Right ventricle myocardium superior (tissue), 1 donor: ENCODE data around the gene ERO1B. TPM values are rescaled to one million over a fixed set of nuclear protein-coding genes. Genes with fewer than 3 reads are reported as not detected.
A peak's percentile ranks its signal among the peaks of the same experiment; 100 is the strongest.

Source experiments
- ATAC-seq: fragments of 200-7000 bp; cut with Tn5 transposase; one replicate; pipeline ENCODE4 v1.9.1; 2020; ENCODE audit warnings: mild to moderate bottlenecking; ENCODE audit not compliant: poor library complexity
- DNase-seq: peaks from one replicate; pipeline ENCODE4 v3.0.0-alpha.2; 2020
- intact Hi-C: fragments of 100-400 bp; cut with DNase I; formaldehyde crosslinking; loops from one replicate; pipeline ENCODE4 v1.11.2; 2022
- total RNA-seq: library from RNA; stranded (reverse); fragmentation: NEBNext Ultra II Directional; extraction: Animal tissue kit (Norgen Biotek cat#: 25700); gene quantifications from one replicate; pipeline ENCODE4 v1.2.1, GENCODE V29; 2021
- donor health status: DM: no; HTN: yes; CAD: no; lungs with severe emphysema.

Gene ERO1B
- total RNA-seq, 1 donor from 2014 or later: 5.0 TPM

DNA sequence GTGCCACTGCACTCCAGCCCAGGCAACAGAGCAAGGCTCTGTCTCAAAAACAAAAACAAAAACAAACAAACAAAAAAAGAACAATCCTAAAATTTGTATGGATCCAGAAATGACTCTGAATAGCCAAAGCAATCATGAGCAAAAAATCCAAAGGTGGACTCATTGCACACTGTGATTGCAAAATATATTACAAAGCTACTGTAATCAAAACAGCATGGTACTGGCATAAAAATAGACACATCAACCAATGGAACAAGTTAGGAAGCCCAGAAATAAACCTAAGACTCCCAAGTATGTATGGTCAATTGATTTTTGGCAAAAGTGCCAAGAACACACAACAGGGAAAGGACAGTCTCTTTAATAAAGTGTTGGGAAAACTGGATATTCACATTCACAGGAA, 19.9 kb downstream of the ERO1B start:
- ATAC-seq: no peak
- no peak for DNase-seq
- intact Hi-C loops: no loop called here

DNA sequence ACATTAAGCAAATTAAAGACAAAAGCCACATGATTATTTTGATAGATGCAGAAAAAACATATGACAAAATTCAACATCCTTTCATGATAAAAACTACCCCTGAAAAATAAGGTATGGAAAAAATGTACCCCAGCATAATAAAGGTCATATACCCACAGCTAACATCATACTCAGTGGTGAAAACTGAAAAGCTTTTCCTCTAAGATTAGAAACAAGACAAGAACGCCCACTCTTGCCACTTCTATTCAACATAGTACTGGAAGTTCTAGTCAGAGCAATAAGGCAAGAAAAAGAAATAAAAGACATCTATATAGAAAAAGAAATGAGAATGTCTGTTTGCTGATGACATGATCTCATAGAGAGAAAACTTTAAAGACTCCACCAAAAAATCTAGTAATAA, 20.7 kb downstream of the ERO1B start:
- intact Hi-C loops: no loop called here
- ATAC-seq: no peak

DNA sequence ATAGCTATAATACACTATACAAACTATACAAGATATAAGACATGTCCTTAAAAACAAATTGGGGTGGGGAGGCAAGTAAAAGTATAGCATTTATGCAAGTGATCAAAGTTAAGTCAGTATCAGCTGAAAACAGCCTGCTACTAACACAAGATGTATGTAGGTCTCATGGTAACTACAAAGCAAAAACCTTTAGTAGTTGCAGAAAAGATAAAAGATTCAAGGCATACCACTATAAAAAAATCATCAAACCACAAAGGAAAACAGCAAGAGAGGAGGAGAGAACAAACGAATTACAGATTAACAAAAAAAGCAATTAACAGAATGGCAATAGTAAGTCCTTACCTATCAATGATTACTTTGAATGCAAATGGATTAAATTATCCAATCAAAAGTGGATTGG, 22.7 kb downstream of the ERO1B start:
- ATAC-seq (no peak), DNase-seq (no peak)
- intact Hi-C loops: no loop called here

More for the DNA sequence above, 20.7 kb downstream of the ERO1B start:
- DNase-seq: no peak

DNA sequence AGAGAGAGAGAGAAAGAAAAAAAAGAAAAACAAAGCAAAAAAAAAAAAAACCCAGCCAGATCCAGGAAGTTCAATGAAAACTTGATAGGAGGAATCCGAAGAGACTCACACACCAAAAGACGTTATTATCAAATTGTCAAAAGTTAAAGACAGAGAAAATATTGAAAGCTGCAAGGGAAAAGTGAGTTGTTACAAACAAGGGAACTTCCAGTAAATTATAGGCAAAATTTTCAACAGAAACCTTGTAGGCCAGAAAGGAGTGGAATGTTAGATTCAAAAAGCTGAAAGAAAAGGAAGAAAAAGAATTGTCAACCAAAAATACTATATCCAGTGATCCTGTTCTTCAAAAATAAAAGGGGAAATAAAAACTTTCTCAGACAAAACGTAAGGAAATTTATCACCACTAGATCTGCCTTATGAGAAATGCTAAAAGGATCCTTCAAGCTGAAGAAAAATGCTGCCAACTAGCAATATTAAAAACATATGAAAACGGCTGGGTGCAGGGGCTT, 23.6 kb downstream of the ERO1B start:
- intact Hi-C loops: no loop called here
- no peak for ATAC-seq
- DNase-seq: no peak

DNA sequence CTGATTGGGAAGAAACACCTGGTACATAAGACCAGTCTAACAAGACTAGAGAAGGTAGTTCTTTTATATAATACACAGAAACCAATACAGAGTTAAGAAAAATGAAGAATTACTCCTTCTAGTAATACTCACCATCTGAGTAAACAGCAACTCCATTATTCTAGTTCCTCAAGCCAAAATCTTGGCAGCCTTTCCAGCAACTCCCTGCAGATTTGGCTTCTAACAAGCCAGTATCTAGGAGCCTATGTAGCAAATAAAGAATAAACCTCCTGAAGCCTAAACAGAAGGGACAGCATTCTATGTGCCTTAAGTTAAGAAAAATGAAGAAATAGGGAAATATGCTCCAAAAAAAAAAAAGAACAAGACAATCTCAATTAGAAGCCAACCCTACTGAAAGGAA, 24.5 kb downstream of the ERO1B start:
- intact Hi-C loops: no loop called here
- DNase-seq: no peak

DNA sequence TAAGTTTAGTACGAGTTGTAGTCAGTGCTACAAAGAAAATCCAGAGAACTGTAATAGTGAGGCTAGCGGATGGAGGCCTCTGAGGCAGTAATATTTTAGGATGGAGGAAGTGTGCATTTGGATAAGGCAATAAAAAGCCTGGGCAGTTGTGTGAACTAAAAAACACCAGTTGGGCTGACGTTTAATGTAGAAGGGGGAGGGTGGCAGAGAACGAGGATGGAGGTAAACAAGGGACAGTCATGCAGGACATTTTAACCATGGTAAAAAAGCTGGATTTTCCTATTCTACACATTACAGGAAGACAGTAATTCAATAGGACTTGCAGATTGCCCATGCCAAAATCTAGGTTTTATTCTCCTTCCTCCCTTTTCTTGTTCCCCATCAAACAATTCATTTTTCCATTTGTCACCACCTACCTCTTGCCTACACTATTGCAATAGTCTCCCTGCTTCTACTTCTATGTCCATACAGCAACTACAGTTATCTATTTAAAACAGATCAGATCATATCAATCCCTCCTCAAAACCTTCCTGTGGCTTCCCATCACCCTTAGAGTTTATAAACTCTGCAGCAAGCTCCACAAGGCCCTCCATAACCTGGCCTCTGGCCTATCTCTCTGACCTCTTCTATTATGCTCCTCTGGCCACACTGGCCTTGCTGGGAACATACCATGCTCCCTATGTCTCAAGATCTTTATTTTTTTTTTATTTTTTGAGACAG, 27.7 kb downstream of the ERO1B start:
- intact Hi-C loops: no loop called here
- no peak for DNase-seq
- peak; percentile 43 for ATAC-seq

More for the DNA sequence above, 24.5 kb downstream of the ERO1B start:
- ATAC-seq: no peak

DNA sequence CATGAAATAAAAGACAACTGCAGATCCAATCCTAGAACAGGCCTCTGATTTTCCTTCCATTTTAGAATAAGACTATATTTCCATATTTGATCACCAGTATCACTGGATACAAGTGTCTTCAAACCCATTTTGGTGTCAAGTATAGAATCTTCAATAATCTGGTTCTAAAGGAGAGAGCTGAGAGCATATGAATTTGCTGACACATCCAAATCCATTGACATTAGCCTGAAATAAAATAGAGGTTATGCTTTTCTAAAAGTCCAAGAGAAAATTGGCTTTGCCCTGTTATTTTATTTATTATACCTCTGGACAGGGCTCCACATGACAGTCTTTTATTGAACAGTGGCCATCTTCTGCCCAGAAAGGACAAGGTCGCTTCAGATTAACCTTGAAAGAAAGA, 28.6 kb downstream of the ERO1B start:
- DNase-seq (no peak), ATAC-seq (no peak)
- intact Hi-C loops: no loop called here

DNA sequence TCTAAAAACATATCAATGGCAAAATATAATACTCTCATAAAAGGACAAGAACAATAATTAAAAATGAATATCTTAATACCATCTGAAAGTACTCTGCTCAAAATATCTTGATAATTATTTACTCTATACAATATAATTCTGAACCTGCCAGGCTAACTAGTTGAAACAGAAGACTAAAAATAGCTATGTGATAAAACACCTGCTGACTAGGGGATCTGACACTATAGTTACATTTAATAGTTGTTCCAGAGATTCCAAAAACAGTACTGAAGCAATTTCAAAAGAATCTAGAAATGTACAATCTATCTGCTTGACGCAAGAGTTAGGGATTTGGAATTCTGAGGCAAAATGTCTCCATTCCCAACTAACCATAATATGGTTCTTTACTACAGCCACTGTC, 30.2 kb downstream of the ERO1B start:
- no peak for ATAC-seq
- DNase-seq: no peak
- intact Hi-C loops: no loop called here

DNA sequence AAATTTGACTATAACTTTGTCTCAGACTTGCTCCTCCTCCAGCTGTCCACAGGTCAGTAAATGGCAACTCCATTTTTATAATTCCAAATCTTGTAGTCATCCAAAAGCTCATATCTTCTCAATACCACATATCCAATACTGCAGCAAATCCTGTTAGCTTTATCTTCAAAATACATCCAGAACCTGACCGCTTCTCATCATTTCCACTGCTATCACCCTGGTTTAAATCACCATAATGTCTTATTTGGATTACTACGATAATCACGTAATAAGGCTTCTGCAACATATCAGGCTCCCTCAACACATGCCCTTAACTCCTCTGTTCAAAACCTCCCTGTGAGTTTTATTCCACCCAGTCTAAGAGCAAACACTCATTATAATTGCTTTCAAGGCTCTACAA, 34.5 kb downstream of the ERO1B start:
- ATAC-seq: no peak
- DNase-seq: no peak
- intact Hi-C loops: no loop called here

DNA sequence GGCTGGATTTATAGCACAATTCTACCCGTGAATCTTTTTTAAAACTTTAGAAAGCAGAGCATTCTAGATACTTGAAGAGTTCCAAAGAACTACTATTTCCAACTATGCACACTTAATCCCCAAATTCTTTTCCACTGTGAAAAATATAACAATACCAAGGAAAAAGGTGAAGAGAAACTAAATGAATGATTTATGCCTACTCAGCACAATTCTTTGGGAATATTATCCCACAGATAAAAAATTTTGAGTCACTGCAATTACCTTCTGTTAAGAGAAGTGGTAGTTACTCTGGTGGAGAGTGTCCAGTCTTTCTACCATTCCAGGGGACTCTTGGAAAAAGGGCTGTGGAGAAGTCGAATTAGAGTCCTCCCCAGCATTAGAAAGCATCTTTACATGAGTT, 39.2 kb downstream of the ERO1B start:
- no peak for ATAC-seq
- no peak for DNase-seq
- intact Hi-C loops: no loop called here

DNA sequence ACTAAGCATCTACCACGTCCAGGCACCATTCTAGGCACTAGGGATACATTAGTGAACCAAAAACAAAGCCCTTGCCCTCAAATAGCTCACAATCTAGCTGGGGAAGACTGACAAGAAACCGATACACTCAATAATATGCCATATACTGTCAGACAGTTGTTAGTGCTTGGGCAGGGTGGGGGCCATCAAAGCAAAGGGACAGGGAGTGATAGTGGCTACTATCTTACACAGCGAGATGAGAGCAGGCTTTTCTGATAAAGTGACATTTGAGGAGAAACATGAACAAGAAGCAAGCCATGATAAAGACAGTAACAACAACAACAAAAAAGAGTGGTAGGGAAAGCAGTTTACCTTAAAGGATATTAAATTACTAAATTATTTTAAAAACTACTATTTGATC, 41.1 kb downstream of the ERO1B start:
- intact Hi-C loops: no loop called here
- ATAC-seq: no peak

DNA sequence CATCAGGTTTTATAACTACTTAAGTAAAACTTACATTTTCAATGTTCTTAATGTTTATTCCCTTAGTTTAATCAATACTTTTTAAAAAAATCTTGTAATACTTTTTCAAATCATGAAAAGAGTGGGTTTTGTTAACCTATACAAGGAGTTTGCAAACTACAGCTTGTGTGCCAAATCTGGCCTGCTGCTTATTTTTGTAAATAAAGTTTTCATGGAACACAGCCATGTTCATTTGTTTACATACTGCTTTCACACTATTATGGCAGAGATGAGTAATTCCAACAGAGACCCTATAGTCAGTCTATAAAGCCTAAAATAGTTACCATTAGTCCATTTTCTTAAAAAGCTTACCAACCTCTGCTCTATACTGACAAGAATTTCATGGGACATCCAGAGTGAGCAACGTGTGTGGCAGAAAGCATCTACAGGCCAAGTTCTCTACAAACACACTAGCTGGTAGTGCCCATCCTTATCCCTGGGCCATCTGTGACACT, 42.6 kb downstream of the ERO1B start:
- no peak for DNase-seq
- intact Hi-C loops: no loop called here
- ATAC-seq: no peak

More for the DNA sequence above, 41.1 kb downstream of the ERO1B start:
- no peak for DNase-seq

DNA sequence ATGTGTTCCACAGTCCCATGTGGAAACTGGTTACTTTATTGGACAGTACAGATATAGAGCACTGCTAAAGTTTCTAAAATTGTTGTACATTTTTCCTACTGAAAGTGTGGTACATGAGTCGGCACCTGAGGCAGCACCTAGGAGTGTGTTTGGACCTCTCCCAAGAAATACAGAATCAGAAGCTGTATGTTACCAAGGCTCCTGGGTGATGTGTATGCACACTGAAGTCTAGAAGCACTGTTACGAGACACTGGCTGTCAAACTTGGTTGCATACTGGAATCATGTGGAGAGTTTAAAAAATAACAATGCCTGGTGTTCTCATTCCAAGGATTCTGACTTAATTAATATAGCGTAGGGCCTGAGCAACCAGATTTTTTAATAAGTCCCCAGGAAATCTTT, 46.6 kb downstream of the ERO1B start:
- ATAC-seq (no peak), DNase-seq (no peak)
- intact Hi-C loops: no loop called here

DNA sequence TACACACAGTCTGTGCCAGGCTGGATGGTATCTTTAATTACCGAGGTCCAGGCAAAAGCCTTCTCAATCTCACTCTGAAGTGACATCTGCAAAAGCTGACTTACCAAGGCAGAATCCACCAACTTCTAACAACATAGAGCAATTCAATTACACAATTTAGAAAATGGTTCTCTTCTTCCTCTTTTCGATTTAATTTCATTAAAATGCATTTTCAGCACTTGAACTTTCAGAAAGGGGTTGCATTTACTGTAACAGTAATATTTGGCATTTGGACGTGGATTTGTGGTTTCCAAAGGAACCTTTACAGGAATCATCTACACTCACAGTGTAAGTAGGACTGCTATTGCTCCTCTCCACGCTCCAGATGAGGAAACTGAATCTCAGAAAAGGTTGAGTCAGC, 53.3 kb downstream of the ERO1B start:
- intact Hi-C loops: no loop called here
- DNase-seq: no peak
- ATAC-seq: no peak

DNA sequence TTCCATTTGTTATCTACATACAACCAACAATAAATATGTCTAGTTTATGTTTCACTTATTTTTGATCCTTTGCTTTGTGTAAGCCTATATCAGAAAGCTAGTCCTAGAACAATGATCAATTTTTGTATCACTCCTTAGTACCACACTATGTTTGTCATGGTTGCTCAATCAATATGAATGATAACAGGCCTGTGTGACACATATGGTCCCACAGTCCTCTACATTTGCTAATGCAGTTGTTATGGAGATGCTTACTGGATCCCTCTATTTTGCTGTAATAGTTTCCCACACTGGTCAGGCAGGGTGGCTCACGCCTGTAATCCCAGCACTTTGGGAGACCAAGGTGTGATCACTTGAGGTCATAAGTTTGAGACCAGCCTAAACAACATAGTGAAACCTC, 59.1 kb downstream of the ERO1B start:
- ATAC-seq: no peak
- no peak for DNase-seq
- intact Hi-C loops: no loop called here

DNA sequence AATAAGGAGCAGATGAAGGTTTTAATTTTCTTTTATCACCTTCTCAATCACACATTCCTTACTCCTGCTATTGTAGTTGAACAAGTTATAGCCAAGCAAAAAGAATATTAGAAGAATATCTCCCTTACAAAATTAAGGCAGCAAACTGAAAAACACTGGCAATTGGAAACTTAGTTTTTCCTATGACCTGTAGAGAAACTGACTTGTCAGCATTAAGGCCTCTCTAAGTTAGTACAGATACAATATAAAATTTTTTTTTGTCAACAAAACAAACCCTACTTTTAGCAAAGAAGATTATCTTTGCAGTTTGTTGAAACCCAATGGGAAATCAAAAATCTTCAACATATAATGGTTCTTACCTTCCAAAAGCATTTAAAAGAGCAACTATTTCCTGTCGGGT, 61.3 kb downstream of the ERO1B start:
- ATAC-seq (no peak), DNase-seq (no peak)
- intact Hi-C loops: no loop called here

DNA sequence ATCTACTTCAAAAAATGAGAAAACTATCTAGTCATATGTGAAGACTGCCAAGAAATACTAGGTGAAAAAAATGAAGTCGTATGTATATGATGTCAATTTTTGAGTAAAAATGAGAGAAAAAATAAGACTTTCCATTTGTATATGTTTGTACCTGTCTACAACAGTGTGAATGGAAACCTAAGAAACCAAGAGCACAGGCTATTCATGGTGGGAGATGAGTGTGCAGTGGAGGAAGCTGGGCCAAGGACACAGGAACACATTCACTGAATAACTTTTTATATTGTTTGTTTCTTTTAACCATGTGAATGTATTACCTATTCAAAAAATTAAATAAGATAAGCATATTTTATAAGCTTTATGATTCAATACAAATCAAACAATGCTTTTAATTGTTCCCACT, 67.0 kb downstream of the ERO1B start:
- no peak for DNase-seq
- intact Hi-C loops: no loop called here
- ATAC-seq: no peak

DNA sequence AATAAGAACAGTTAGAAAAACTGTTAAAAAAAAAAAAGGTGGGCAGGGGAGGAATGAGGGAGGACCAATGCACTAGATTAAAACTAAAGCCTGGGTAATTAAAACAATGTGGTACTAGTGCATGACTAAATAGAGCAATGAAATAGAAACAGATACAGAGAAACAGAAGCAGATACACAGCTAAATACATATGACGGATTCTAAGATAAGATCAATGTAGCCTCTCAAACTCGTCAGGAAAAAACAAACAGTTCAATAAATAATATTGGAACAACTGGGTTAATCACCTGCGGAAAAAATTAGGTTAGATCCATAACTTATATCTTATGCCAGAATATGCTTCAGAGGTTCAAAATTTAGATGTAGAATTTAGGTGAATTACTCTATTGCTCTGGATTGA, 68.2 kb downstream of the ERO1B start:
- intact Hi-C loops: no loop called here
- DNase-seq (no peak), ATAC-seq (no peak)

DNA sequence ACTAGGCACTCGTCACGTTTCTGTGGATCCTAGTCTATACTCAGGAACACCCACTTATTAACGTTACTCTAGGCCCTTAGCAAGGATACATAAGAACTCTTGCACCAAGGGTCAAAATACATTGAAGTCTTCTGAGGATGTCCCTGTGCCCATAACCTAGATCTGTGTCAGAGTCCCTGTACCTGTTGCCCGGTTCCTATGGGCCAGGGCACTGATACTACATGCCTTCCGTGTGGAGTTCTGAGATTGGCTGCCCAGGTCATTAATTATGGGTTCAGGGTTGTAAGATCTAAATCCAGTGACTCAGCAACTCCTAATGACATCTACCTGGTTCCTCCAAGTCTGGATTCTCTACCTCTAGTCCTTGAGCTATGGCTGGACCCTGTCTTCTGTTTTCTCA, 69.9 kb downstream of the ERO1B start:
- ATAC-seq (no peak), DNase-seq (no peak)
- intact Hi-C loops: no loop called here

DNA sequence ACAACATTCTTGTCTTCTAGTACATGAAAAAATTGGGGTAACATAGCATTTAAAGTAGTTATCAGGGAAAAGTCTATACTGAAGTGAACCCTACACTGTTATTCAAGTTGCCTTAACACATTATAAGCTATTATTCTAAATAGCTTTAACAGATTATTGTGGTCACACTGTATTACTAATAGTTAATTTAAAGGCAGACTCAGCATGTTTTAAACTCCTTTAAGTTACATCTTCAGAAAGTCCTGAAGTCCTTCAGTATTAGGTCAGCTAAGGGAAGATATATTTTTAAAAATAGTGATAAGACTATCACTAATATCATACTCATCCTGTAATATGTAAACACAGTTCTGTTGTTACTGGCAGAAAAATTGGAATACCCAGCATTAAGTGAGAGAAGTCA, 72.0 kb downstream of the ERO1B start:
- intact Hi-C loops: no loop called here
- DNase-seq: no peak
- no peak for ATAC-seq

DNA sequence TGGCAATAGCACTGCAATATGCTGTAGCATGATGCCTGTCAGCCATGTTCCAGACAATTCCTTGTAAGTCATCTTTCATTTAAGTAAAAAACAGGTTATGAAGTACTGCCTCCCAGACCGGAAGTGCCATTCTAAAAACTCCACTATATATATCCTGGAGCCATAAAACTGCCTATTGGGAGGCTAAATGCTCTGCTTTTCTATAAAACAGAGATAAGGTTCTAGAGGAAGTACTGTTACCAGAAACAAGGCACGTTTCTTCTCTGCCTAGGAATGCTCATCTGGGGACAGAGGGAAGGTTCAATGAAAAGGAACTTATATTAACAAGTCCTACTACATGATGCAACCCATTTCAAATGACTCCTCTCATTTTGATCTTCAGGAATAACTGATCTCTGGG, 72.6 kb downstream of the ERO1B start:
- DNase-seq: no peak
- intact Hi-C loops: no loop called here
- no peak for ATAC-seq
